ENCODE results near the gene IFNLR1.

The IFNLR1 gene

GRCh38 chr1:24107462-24108138 lies 79.5 kb downstream of the IFNLR1 start:
- DNase-seq (ENCODE audit: low read depth in 2 of 2, low spot score in 1 of 2) = no peak

GRCh38 chr1:24105368-24106160 lies 81.5 kb downstream of the IFNLR1 start:
- DNase-seq (ENCODE audit: low read depth in 2 of 2, low spot score in 1 of 2) = no peak

GRCh38 chr1:24104854-24105253 lies 82.2 kb downstream of the IFNLR1 start:
- no peak for DNase-seq (ENCODE audit: low read depth in 2 of 2, low spot score in 1 of 2)
